Stimulated activated CD4-positive, alpha-beta T cell treated with anti-CD3 and anti-CD28 coated beads, Interleukin-15, amount 100 ng/mL, for 48 hours (primary cell): Measurements from ENCODE around the gene TNFSF13.
"Not testable (repeated sequence)": the region's sequence is repeated elsewhere in the genome, so short reads cannot be mapped to it uniquely, and the experiment has no call there.

ENCODE experiments used
- DNase-seq, 2 donors: peaks; one replicate each; pipeline ENCODE4 v3.0.0-alpha.2; 2020; ENCODE audit warnings: low read depth in 2 of 2

The TNFSF13 gene

GRCh38 chr17:7589891-7590691 is 31.5 kb downstream of the TNFSF13 start, which contains the start of gene SOX15:
SOX15 (minus strand) TSS chr17:7590094; CDS start chr17:7589676, 418 bp downstream.
- DNase-seq: no peak

- DNase-seq: no peak
These were observed 32.2 kb downstream of the TNFSF13 start for GRCh38 chr17:7590743-7591142.

DNA sequence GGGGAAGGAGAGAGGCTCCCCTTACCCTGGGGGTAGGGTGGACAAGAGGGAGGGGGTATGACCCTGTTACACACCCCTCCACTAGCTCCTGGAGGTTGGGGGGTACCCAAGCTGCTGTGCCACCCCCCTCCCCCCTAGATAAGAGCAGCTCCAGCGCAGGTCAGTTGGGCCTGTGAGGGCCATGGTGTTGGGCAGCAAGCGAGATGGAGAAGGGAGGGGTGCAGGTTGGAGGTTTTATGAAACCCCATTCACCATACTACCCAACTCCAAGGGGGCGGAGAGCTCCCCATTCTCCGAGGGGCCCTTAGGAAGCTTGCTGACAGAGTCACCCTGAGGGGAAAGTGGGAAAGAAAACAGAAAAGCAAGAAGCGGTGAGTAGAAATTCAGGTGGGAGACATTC is 33.0 kb downstream of the TNFSF13 start:
- DNase-seq: no peak

- DNase-seq: no peak
These were observed 34.0 kb downstream of the TNFSF13 start for GRCh38 chr17:7592422-7593021.

GRCh38 chr17:7593296-7593695 is 34.7 kb downstream of the TNFSF13 start:
- no peak for DNase-seq

DNA sequence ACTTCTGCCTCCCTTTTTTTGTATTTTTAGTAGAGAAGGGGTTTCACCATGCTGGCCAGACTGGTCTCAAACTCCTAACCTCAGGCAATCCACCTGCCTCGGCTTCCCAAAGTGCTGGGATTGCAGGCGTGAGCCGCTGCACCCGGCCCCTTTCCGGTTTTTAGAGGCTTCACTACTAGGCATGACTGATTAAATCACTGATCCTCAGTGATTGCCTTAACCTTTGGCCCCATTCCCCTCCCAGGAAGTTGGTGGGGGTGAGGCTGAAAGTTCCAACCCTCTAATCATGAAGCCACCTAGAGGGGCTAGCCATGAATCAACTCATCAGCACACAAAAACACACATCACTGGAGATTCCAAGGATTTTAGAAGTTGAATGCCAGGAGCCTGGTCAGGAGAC is 39.0 kb downstream of the TNFSF13 start:
- not testable (repeated sequence) for DNase-seq

DNA sequence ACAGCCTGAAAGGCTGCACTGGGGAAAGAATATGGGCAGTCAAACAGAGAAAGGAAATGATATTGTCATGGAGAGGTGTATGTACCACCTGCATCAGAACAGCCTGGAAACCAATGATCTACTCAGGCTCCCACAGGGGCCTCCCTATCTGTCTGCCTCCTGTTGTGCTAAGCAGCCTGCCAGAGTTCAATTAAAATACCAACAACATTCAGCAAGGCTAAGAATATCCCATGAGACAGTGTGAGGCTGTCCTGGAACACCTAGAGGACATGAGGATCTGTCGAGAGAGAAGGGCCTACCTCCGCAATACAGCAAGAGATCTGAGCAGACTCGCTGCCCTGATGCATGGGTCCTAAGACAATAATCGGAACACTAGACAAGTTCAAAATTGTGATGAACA is 47.7 kb downstream of the TNFSF13 start:
- DNase-seq: no peak

GRCh38 chr17:7610641-7611040 is 52.1 kb downstream of the TNFSF13 start:
- DNase-seq: no peak
